HFF-Myc (cell line): ENCODE measurements around the gene CDH23.

ENCODE experiments used
- DNase-seq: peaks from one replicate; pipeline ENCODE4 v3.0.0-alpha.2; 2011; ENCODE audit warnings: low read depth; ENCODE audit errors: extremely low read depth
- H3K4me3 ChIP-seq: replicated peaks from 2 replicates; pipeline ENCODE4 v1.5.1; 2011; ENCODE audit warnings: low read depth, mild to moderate bottlenecking, control low read depth, low read length
- CTCF ChIP-seq: IDR thresholded peaks from 2 replicates; pipeline ENCODE4 v1.5.1; 2012; ENCODE audit warnings: mild to moderate bottlenecking, low read depth, low read length, control low read depth; ENCODE audit errors: missing control alignments

Gene CDH23

DNA sequence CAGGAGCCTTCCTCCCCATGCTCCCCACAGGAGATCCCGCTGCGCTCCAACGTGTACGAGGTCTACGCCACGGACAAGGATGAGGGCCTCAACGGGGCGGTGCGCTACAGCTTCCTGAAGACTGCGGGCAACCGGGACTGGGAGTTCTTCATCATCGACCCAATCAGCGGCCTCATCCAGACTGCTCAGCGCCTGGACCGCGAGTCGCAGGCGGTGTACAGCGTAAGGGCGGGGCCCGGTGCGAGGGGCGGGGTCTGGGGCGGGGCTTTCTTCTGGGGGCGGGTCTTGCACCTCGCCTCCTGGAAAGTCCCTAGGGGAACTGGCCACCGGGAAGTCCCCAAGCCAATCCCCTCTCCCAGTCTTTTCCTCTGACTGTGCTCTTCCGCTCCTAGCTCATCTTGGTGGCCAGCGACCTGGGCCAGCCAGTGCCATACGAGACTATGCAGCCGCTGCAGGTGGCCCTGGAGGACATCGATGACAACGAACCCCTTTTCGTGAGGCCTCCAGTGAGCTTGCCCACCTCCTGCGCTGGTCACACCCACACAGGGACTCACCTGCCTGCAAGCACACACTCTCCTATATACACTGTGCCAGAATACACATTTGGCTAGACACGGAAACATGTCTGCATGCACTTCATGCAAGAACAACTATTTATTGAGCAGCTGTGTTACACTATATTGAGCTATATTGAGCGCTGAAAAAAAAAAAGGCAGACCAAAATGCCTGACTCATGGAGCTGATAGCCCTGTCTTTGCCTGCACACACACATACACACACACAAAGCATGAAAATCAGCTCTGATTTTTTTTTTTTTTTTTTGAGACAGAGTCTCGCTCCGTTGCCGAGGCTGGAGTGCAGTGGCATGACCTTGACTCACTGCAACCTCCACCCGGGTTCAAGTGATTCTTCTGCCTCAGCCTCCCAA, 409.3 kb downstream of the CDH23 start:
- DNase-seq: no peak
- H3K4me3 ChIP-seq: no peak overlapping the region
- TF ChIP-seq CTCF: no peak

GRCh38 chr10:71806704-71807556, 410.2 kb downstream of the CDH23 start:
- DNase-seq: no peak
- no peak overlapping the region for H3K4me3 ChIP-seq
- no peak for TF ChIP-seq CTCF

- TF ChIP-seq CTCF: no peak
- no peak for DNase-seq
Observed at GRCh38 chr10:71807557-71808510, 411.1 kb downstream of the CDH23 start.

GRCh38 chr10:71809628-71810027, 412.9 kb downstream of the CDH23 start:
- no peak overlapping the region for H3K4me3 ChIP-seq
- no peak for DNase-seq
- no peak for TF ChIP-seq CTCF

More at GRCh38 chr10:71807557-71808510, 411.1 kb downstream of the CDH23 start:
- no peak overlapping the region for H3K4me3 ChIP-seq

DNA sequence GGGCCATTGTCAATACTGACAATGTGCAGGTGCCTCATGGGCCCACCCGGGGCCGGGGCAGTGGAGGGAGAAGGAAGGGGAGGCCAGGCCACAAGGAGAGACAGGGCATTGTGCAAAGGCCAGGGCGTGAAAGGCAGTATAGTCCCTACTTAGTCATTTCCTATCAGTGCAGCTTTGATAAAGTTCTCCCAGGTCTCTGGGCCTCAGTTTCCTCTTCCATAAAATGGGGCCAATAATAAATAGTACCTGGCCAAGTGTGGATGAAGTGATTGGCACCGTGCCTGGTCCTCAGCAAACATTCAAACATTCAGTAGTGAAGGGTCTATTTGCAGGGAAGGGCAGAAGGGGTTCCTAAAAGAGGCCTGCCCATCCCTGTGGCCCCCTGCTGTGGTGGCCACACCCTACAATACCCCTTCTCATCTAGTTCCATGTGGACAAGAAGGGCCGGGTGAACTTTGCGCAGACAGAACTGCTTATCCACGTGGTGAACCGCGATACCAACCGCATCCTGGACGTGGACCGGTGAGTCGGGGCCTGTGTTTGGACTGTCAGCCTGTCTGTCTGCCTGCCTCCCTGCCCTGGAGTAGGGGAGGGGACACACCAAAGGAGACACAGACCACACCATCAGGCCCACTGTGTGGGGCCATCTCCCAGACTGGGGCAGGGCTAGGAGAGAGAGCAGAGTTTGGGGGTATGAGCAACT, 413.5 kb downstream of the CDH23 start:
- no peak overlapping the region for H3K4me3 ChIP-seq
- DNase-seq: no peak
- TF ChIP-seq CTCF: no peak

- TF ChIP-seq CTCF: no peak
- DNase-seq: no peak
- H3K4me3 ChIP-seq: no peak overlapping the region
Observed at GRCh38 chr10:71811351-71811750, 414.6 kb downstream of the CDH23 start.
